Neural progenitor cell (in vitro differentiated cells): ENCODE results near the gene MYH6.

Experiments
- CTCF ChIP-seq: fragments of 200-600 bp; sonication (generic); IDR thresholded peaks from 2 replicates; pipeline ENCODE4 v1.5.1; 2017; ENCODE audit warnings: antibody characterized with exemption, mild to moderate bottlenecking
- EZH2 ChIP-seq: fragments of 200-600 bp; sonication (generic); IDR thresholded peaks from 2 replicates; pipeline ENCODE4 v1.6.1; 2017; ENCODE audit warnings: antibody characterized with exemption, mild to moderate bottlenecking, moderate library complexity
- EZH2phosphoT487 ChIP-seq: fragments of 200-600 bp; sonication (generic); IDR thresholded peaks from 2 replicates; pipeline ENCODE4 v1.6.1; 2017; ENCODE audit warnings: antibody characterized with exemption

- TF ChIP-seq EZH2 = no peak
- TF ChIP-seq CTCF = no peak
- TF ChIP-seq EZH2phosphoT487 = no peak
These were observed 29.3 kb upstream of the MYH6 start for GRCh38 chr14:23437133-23438100.
